ENCODE data around the gene PCNX2.

- no peak for TF ChIP-seq E2F1 (CRISPR knock-in tag; IDR thresholded peaks at IDR 0.05)
- TF ChIP-seq NFATC3 (CRISPR knock-in tag; IDR thresholded peaks at IDR 0.05), result no peak
- no peak for TF ChIP-seq DR1 (CRISPR knock-in tag; IDR thresholded peaks at IDR 0.05)
- no peak for TF ChIP-seq ZNF530 (CRISPR knock-in tag; IDR thresholded peaks at IDR 0.05; ENCODE audit: low read depth)
- TF ChIP-seq, protein P1, sequence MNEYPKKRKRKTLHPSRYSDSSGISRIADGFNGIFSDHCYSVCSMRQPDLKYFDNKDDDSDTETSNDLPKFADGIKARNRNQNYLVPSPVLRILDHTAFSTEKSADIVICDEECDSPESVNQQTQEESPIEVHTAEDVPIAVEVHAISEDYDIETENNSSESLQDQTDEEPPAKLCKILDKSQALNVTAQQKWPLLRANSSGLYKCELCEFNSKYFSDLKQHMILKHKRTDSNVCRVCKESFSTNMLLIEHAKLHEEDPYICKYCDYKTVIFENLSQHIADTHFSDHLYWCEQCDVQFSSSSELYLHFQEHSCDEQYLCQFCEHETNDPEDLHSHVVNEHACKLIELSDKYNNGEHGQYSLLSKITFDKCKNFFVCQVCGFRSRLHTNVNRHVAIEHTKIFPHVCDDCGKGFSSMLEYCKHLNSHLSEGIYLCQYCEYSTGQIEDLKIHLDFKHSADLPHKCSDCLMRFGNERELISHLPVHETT (CRISPR knock-in tag; conservative IDR thresholded peaks at IDR 0.05), result no peak
- no peak for TF ChIP-seq KDM4B (CRISPR knock-in tag; IDR thresholded peaks at IDR 0.05)
- no peak for TF ChIP-seq ZFX (CRISPR knock-in tag; IDR thresholded peaks at IDR 0.05; ENCODE audit: low read depth)
- no peak for TF ChIP-seq FOXP4 (CRISPR knock-in tag; IDR thresholded peaks at IDR 0.05)
- TF ChIP-seq ZNF10 (CRISPR knock-in tag; IDR thresholded peaks at IDR 0.05; ENCODE audit: borderline replicate concordance, low read depth), result no peak
- TF ChIP-seq, protein P2, sequence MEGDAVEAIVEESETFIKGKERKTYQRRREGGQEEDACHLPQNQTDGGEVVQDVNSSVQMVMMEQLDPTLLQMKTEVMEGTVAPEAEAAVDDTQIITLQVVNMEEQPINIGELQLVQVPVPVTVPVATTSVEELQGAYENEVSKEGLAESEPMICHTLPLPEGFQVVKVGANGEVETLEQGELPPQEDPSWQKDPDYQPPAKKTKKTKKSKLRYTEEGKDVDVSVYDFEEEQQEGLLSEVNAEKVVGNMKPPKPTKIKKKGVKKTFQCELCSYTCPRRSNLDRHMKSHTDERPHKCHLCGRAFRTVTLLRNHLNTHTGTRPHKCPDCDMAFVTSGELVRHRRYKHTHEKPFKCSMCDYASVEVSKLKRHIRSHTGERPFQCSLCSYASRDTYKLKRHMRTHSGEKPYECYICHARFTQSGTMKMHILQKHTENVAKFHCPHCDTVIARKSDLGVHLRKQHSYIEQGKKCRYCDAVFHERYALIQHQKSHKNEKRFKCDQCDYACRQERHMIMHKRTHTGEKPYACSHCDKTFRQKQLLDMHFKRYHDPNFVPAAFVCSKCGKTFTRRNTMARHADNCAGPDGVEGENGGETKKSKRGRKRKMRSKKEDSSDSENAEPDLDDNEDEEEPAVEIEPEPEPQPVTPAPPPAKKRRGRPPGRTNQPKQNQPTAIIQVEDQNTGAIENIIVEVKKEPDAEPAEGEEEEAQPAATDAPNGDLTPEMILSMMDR (CRISPR knock-in tag; IDR thresholded peaks at IDR 0.05), result no peak
- TF ChIP-seq, protein P3, sequence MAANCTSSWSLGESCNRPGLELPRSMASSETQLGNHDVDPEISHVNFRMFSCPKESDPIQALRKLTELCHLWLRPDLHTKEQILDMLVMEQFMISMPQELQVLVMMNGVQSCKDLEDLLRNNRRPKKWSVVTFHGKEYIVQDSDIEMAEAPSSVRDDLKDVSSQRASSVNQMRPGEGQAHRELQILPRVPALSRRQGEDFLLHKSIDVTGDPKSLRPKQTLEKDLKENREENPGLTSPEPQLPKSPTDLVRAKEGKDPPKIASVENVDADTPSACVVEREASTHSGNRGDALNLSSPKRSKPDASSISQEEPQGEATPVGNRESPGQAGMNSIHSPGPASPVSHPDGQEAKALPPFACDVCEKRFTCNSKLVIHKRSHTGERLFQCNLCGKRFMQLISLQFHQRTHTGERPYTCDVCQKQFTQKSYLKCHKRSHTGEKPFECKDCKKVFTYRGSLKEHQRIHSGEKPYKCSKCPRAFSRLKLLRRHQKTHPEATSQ (CRISPR knock-in tag; IDR thresholded peaks at IDR 0.05; ENCODE audit: borderline replicate concordance), result no peak
- no peak for TF ChIP-seq POLR2A (IDR thresholded peaks at IDR 0.05; ENCODE audit: insufficient read depth in 1 of 2, low read depth in 2 of 2, low read length in 2 of 2)
- no peak for TF ChIP-seq ERF (CRISPR knock-in tag; IDR thresholded peaks at IDR 0.05)
- no peak for TF ChIP-seq NFE2L2 (IDR thresholded peaks at IDR 0.05; ENCODE audit: low read length)
Measured at GRCh38 chr1:233227930-233228465, 67.5 kb downstream of the PCNX2 start.
